HG02938 (cell line): ENCODE data around the gene FOXK1.
"Not testable (repeated sequence)": the region's sequence is repeated elsewhere in the genome, so short reads cannot be mapped to it uniquely, and the experiment has no call there.

ENCODE experiments used
- ATAC-seq: cut with Tn5 transposase; IDR thresholded peaks from one replicate; pipeline ENCODE4 v1.9.1; 2021; ENCODE audit warnings: mild to moderate bottlenecking, moderate library complexity; ENCODE audit not compliant: unreplicated experiment

FOXK1 gene

DNA sequence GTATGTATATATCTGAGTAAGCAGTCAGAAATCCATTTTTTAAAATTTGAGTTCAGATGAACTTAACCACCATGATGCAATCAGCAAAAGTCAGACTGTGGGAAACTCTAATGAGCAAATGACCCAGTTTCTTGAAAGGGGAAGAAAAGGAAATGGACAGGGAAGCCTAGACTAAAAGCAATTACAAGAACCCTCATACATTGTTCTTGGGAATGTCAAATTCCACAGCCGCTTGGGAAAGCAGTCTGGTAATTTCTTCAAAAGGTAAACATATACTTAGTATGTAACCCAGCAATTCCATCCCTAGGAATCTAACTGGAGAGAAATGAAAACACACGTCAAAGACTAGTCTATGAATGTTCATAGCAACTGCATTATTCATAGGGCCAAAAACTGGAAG is 16.4 kb upstream of the FOXK1 start:
- no peak for ATAC-seq

DNA sequence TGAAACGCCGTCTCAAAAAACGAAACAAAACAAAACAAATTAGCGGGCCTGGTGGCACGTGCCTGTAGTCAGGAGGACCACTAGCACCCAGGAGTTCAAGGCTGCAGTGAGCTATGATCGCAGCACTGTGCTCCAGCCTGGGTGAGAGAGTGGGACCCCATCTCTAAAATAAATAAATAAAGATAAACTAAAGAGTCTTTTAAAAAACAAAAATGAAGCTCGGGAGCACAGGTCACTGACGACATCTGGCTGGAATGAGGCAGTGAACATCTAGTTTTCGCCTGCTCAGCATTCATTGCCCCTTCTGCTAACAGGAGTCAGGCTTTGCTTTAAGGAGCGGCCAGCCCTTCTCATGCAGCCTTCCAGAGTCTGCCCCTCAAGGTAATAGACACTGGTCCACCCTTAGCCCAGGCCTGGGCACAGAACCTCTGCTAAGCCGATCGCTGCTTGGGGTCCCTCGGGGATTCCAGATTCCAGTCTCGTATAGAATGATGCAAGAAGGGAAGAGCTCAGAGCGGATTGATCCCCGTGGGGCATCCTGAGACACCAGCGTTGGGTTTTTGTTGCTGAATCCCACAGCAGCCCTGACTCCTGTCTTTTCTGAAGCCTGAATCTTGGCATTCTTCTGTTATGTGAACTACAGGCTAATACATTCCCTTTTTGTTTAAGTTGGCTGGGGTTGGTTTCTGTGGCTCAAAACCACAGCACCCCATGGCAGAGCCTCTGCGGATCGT is 14.2 kb upstream of the FOXK1 start:
- ATAC-seq, result no peak

- ATAC-seq, result no peak
Measured at GRCh38 chr7:4668510-4668847, 13.6 kb upstream of the FOXK1 start.

DNA sequence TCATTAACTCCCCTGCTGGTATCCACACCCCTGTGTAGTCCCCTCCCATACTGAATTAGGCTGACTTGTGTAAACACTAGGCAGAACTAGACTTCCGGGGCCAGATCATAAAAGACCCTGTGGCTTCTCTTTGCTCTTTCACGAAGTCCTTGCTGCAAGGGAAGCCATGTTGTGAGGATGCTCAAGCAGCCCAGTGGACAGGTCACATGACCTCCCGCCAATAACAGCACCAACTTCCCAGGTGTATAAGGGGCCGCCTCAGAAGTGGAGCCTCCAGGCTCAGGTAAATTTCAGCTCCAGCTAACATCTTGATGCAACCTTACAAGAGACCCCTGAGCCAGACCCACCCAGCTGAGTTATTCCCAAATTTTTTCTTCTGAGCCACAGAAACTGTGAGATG is 11.3 kb upstream of the FOXK1 start:
- ATAC-seq, result no peak

GRCh38 chr7:4675771-4676367 is 6.2 kb upstream of the FOXK1 start:
- no peak for ATAC-seq

DNA sequence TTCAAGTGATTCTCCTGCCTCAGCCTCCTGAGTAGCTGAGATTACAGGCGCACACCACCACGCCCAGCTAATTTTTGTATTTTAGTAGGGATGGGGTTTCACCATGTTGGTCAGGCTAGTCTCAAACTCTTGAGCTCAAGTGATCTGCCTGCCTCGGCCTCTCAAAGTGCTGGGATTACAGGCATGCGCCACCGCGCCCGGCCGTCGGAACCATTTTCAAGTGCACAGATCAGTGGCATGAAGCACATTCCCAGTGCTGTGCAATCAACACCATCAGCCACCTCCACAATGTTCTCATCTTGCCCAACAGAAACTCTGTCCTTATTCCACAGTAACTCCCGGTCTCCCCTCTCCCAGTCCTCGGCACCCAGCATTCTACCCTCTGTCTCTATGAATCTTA is 4.6 kb upstream of the FOXK1 start:
- not testable (repeated sequence) for ATAC-seq

GRCh38 chr7:4681218-4681851 is 760 bp upstream of the FOXK1 start:
- no peak for ATAC-seq

- peak; percentile 34 for ATAC-seq
Measured at GRCh38 chr7:4682621-4683042, 537 bp downstream of the FOXK1 start.

DNA sequence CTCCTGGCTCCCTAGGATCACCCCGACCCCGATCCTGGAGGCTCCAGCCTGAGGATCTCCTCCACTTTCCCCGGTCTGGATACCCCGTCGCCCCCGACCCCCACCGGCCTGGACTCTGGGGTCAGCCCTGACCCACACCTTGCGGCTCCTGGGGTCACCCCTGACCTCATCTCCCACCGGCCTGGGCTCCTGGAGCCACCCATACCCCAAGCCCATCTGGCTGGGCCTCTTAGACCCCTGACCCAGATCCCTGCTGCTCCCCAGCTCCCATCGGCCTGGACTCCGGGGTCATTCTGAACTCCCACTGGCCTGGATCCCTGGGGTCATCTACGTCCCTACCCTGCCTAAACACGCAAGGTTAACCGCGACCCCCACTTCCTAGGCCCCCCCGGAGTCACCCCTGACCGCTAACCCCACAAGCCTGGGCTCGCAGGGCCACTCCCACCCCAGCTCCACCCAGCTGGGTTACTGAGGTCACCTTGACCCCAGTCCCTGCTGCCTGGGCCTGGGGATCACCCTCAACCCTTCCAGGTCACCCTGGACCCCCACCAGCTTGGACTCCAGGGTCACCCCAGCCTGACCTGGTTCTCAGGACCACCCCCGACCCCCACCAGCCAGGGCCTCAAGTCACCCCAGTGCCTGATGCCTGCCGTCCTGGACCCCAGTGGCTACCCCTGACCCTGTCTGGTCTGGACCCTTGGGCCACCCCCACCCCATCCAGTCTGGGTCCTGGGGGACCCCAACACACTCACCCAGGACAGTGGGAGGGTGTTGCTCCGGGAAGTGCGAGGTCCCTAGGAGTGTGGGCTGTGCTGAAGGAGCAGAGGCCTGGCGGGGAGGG is 1.2 kb downstream of the FOXK1 start:
- ATAC-seq, result no peak

GRCh38 chr7:4683884-4684565 is 1.9 kb downstream of the FOXK1 start:
- peak; percentile 33 for ATAC-seq

DNA sequence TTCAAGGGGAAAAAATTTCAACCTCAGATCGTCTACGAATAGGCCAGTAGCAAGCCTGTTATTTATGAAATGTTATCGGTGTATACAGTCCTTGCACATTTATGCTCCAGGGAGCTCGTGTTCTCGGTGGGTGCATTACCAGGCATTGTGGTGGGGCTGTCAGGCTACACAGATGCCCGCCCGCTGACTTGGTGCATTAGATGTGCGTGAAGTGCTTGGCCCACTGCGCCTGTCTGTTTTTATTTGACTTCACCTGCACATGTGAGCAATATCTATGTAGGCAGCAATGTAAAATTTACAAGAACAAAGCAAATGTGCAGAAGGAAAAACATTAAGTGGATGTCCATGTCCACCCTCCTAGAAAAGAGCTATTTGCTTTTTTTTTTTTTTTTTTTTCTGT is 2.8 kb downstream of the FOXK1 start:
- ATAC-seq, result no peak

GRCh38 chr7:4685676-4686075 is 3.6 kb downstream of the FOXK1 start:
- not testable (repeated sequence) for ATAC-seq

GRCh38 chr7:4687956-4688355 is 5.9 kb downstream of the FOXK1 start:
- no peak for ATAC-seq

DNA sequence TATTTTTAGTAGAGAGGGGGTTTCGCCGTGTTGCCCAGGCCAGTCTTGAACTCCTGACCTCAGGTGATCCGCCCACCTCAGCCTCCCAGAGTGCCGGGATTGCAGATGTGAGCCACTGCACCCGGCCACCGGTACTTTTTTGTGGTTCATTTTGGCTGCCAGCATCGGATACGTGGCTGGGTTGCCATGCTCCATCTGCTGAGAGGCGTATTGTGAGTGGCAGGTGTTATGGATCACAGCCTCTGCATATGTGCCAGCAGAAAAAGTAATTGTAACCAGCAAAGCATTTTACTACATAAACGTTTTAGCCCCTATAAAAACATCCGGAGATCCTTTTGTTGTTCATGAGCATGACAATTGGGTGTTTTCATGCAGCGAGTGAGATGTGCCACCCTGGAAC is 7.1 kb downstream of the FOXK1 start:
- no peak for ATAC-seq

DNA sequence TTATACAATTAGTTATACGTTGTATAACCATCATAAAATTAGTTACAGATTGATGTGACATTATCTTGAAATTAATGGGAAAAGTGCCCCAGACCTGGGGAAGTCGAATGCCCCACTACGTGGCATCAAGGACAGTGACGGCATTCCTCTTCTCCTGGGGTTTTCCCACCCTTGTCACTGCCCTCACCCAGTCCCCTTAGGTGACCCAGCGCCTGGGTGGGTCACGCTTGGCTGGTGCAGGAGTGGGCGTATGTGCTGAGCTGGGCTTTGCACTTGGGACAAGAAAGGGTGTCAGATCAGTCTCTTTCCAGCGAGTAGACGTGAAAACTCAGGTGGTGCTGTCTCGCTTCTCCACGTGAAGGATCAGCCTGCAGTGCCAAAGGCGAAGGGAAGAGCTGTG is 7.6 kb downstream of the FOXK1 start:
- ATAC-seq, result no peak

GRCh38 chr7:4690953-4691856 is 9.1 kb downstream of the FOXK1 start:
- ATAC-seq, result no peak

- no peak for ATAC-seq
Measured at GRCh38 chr7:4692055-4692454, 10.0 kb downstream of the FOXK1 start.

- ATAC-seq, result not testable (repeated sequence)
Measured at GRCh38 chr7:4692622-4693021, 10.5 kb downstream of the FOXK1 start.

DNA sequence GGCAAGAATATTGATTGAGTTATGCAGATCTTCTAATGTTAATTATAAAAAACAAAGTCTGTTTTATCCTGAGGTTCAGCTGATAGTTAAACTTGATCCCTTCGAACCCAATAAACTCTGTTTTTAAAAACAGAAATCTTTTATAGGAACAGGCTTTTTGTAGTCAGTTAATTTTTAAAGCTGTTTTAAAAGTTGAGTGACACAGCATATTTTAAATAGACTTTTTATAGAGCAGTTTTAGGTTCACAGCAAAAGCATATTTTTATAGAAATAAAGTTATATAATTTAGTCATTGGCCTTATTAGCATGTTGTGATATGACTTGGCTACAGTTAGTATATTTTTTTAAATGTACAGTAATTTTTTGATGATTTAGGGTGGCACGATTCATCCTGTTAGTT is 11.1 kb downstream of the FOXK1 start:
- no peak for ATAC-seq

DNA sequence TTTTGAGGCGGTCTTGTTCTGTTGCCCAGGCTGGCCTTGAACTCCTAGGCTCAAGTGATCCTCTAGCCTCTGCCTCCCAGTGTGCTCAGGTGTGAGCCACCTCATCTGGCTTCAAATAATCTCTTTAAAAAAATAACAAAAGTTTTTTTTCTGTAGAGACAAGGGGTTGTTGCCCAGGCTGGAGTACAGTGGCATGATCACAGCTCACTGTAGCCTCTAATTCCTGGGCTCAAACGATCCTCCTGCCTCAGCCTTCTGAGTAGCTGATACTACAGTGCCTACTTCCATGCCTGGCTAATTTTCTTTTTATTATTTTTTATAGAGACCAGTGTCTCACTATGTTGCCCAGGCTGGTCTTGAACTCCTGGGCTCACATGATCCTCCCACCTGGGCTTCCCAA is 11.7 kb downstream of the FOXK1 start:
- no peak for ATAC-seq
